Stimulated activated effector memory CD8-positive, alpha-beta T cell treated with anti-CD3 and anti-CD28 coated beads, Interleukin-12 subunit alpha, Interleukin-12 subunit beta, amount 100 ng/mL, for 72 hours (primary cell): Measurements from ENCODE around the gene BAZ1B.

Experiments used
- ATAC-seq: fragments of 150-1000 bp; cut with Tn5 transposase; 2 replicates; pipeline ENCODE4 v1.10.0; 2021
- DNase-seq, 2 donors: peaks; one replicate each; pipeline ENCODE4 v3.0.0; 2021 to 2022; ENCODE audit warnings: low spot score in 2 of 2
- H3K27ac Mint-ChIP-seq: one replicate; pipeline ENCODE4 v1.8.0; 2022; ENCODE audit warnings: mild to moderate bottlenecking, mixed read lengths
- H3K36me3 Mint-ChIP-seq: one replicate; pipeline ENCODE4 v1.8.0; 2022; ENCODE audit warnings: mild to moderate bottlenecking, mixed read lengths
- H3K4me1 Mint-ChIP-seq: one replicate; pipeline ENCODE4 v1.8.0; 2022; ENCODE audit warnings: mixed read lengths
- H3K4me3 Mint-ChIP-seq: one replicate; pipeline ENCODE4 v1.8.0; 2022; ENCODE audit warnings: mild to moderate bottlenecking, mixed read lengths
- H3K9me3 Mint-ChIP-seq: one replicate; pipeline ENCODE4 v1.8.0; 2022; ENCODE audit warnings: mixed read lengths

BAZ1B gene

DNA sequence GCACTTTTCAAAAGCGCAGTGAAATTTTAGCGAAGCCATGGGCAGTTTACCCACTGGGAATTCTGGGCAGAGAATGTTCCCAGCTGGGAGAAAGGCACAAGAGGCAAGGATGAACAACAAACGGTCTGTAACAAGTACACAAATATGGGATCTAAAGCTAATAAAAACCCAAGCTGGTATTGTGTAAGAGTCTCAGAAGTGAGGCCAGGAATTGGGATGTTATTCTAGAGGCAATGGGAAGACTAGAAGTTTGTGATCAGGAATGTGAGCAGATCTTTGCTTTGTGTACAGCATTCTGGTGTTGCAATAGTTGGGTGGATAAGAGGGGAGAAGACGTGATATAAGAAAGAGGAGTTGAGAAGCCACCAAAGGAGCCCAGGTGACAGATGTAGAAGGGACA is 73.5 kb downstream of the BAZ1B start:
- ATAC-seq (no peak), DNase-seq (no peak)
- no peaks in the 10 kb centered on the region for H3K9me3 Mint-ChIP-seq
- H3K4me3 Mint-ChIP-seq = no peak overlapping the region
- H3K27ac Mint-ChIP-seq = peak overlapping the region; percentile 8
- H3K4me1 Mint-ChIP-seq = peaks cover 7% of the 10 kb centered on the region
- H3K36me3 Mint-ChIP-seq = peaks cover 95% of the 10 kb centered on the region

DNA sequence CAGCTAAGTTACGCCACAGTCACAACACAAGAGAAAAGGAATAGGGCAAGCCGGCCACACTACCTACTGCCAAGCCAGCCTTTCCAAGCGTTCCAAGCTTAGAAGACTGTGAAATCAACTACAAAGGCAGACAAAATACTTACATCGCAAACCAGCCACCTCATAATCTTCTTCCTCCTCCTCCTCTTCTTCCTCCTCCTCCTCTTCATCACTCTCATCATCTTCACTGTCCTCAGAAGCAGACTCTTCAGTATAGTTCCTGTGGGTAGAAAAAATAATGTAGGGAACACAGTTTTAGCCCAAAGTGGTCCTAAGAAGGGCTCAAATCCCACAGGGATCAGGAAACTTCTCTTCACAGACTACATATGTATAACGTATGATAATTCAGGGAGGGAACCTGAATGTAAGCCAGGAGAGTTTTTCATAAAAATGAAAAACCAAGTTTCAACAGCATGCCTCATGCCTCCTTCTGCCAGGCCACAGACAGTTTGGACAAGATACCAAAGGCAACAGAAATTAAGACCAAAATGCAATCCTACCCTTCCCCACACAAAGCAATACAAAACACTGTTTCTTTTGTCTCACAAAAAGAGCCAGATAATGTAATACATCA is 74.9 kb downstream of the BAZ1B start:
- H3K4me3 Mint-ChIP-seq = no peak overlapping the region
- H3K4me1 Mint-ChIP-seq = no peaks in the 10 kb centered on the region
- ATAC-seq (no peak), DNase-seq (no peak)
- H3K9me3 Mint-ChIP-seq = no peaks in the 10 kb centered on the region
- H3K36me3 Mint-ChIP-seq = peaks cover 100% of the 10 kb centered on the region
- H3K27ac Mint-ChIP-seq = peak overlapping the region; percentile 63

DNA sequence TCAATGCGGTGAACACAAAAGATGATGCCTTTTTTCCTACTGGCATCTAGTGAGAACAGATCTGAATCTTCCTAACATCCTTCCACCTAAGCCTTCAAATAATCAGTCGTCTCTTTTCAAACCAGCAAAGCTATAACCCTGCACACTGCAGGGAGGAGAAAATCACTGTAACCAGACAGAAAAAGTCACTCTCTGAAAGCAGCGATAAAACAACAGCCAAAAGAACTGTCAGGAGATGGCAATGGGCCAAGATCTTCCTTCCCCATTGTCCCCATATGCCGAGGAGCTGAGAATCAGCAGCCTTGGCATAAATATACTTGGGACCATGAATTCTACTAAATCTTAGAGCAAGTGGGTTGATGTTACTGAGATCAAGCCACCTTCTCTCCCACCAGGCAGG is 75.4 kb downstream of the BAZ1B start:
- DNase-seq (no peak), ATAC-seq (no peak)
- Mint-ChIP-seq H3K4me3 (no peak overlapping the region), H3K27ac (peak overlapping the region; percentile 63), H3K36me3 (peaks cover 100% of the 10 kb centered on the region), H3K9me3 (no peaks in the 10 kb centered on the region), H3K4me1 (no peaks in the 10 kb centered on the region)

- ATAC-seq = no peak
- Mint-ChIP-seq H3K27ac (no peak overlapping the region), H3K36me3 (peaks cover 100% of the 10 kb centered on the region), H3K9me3 (no peaks in the 10 kb centered on the region), H3K4me3 (no peak overlapping the region), H3K4me1 (no peaks in the 10 kb centered on the region)
- DNase-seq = no peak
Observed at GRCh38 chr7:73443548-73444255, 78.4 kb downstream of the BAZ1B start.

DNA sequence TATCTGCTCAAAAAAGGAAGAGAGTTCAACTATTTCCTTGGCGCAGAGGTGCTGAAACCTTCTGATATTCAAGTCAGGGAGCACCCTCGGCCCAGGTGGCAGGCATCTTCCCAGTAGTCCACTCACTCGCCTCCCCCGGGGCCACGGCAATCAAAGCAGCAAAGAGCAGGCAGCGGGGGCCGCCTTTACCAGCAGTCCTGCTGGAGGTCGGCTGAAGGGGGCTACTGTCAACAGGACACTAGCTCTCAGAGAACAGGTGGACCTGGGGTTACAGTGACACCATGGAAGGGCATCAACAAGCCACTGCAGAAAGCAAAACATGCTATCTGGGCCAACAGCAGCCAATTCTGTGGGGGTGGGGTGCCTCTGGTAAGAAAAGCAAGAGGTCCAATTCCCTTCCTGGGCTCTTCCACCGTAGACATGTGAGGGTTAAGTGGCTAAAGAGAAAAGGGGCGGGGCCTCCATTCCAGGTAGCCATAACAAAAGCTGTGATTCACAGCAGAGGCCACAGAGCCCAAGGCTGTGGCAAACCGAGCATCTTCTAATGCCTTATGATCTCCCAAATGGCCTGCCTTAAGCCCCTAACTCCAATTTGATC is 79.1 kb downstream of the BAZ1B start:
- no peak for ATAC-seq
- H3K36me3 Mint-ChIP-seq = peaks cover 99% of the 10 kb centered on the region
- peak overlapping the region; percentile 12 for H3K27ac Mint-ChIP-seq
- no peak overlapping the region for H3K4me3 Mint-ChIP-seq
- no peaks in the 10 kb centered on the region for H3K4me1 Mint-ChIP-seq
- no peaks in the 10 kb centered on the region for H3K9me3 Mint-ChIP-seq
- DNase-seq = no peak

DNA sequence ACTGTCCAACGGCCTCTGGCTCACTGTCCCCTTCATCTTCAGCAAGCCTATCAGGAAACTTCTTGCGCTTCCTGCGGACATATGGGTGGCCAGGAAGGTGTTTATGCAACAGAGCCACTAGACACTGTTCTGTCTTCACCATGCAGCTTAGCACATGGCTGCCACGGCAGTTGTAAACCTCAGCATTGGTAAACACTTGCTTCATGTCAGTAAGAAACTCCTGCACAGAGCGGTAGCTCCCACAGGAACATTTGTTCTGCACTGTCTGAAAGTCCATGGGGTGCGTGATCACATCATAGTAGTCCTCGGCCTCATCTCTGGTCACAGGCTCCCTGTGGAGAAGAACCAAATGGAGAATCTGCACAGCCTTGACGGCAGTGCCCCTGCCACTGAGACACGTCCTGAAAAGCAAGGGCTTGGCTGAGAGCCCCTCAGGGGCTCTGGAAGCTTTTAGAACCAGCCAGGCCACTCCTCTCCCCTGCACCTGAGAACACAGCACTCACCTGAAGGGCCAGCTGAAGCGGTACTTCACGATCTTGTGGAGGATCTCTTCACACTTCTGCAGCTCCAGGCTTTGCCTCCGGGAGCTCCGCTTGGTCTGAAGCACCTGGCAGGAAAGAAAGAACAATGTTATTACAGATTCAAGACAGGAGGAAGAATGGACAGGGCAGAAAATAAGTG is 79.7 kb downstream of the BAZ1B start:
- peaks cover 99% of the 10 kb centered on the region for H3K36me3 Mint-ChIP-seq
- no peaks in the 10 kb centered on the region for H3K9me3 Mint-ChIP-seq
- H3K27ac Mint-ChIP-seq = peak overlapping the region; percentile 12
- DNase-seq (no peak), ATAC-seq (no peak)
- no peak overlapping the region for H3K4me3 Mint-ChIP-seq
- peaks cover 5% of the 10 kb centered on the region for H3K4me1 Mint-ChIP-seq

DNA sequence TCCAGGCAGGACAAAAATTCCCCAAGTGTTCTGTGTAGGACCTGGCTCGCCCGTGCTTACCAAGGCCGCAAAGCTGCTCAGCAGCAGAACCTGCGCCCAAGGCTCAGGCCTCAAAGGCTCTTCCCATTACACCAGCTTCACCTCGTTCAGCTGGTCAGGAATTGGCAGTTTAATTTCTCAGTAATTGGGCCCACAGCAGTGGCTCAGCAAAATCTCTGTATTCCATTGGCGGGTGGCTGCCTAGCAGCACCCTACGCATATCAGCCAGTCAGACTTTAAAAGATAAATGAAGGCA is 82.7 kb downstream of the BAZ1B start:
- H3K27ac Mint-ChIP-seq = no peak overlapping the region
- DNase-seq = no peak
- ATAC-seq = no peak
- no peak overlapping the region for H3K4me3 Mint-ChIP-seq
- no peaks in the 10 kb centered on the region for H3K9me3 Mint-ChIP-seq
- peaks cover 5% of the 10 kb centered on the region for H3K4me1 Mint-ChIP-seq
- peaks cover 70% of the 10 kb centered on the region for H3K36me3 Mint-ChIP-seq

- Mint-ChIP-seq H3K9me3 (no peaks in the 10 kb centered on the region), H3K4me3 (no peak overlapping the region), H3K36me3 (peaks cover 64% of the 10 kb centered on the region), H3K4me1 (peaks cover 5% of the 10 kb centered on the region), H3K27ac (no peak overlapping the region)
- DNase-seq (no peak), ATAC-seq (no peak)
Observed at GRCh38 chr7:73438547-73439409, 83.3 kb downstream of the BAZ1B start.

DNA sequence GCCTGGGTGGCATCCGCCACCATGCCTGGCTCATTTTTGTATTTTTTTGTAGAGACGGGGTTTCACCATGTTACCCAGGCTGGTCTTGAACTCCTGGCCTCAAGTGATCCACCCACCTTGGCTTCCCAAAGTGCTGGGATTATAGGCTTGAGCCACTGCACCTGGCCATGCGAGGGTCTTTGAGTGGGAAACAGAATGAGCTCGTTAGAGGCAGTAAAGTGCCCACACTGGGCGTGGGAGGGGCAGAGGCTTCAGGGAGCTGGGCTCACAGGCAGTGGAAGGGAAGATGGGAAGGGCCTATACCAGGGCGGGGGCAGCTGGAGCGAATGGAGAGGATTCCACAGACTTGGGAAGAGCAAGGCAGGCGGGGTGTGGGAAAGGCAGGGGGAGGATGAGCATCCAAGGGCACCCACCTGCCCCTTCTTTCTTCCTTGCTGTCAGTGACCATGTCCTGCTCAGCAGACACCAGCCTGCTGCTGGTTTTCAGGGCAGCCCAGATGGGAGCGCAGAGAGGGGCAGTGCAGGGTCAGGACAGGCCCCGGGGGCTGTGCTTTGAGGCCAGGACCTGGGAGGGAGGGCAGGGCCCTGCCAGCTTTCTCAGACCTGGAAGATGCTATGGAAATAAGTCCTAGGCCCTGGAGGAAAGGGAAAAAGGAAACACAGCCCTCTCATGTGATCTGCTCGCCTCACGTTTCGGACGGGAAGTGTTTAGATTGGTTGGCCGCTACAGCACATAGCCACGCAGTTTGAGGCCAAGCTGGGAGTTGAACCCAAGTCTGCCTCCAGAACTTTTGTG is 84.3 kb downstream of the BAZ1B start:
- Mint-ChIP-seq H3K36me3 (peaks cover 55% of the 10 kb centered on the region), H3K4me3 (no peak overlapping the region), H3K4me1 (peaks cover 5% of the 10 kb centered on the region), H3K27ac (peak overlapping the region; percentile 45), H3K9me3 (no peaks in the 10 kb centered on the region)
- DNase-seq = no peak
- no peak for ATAC-seq

DNA sequence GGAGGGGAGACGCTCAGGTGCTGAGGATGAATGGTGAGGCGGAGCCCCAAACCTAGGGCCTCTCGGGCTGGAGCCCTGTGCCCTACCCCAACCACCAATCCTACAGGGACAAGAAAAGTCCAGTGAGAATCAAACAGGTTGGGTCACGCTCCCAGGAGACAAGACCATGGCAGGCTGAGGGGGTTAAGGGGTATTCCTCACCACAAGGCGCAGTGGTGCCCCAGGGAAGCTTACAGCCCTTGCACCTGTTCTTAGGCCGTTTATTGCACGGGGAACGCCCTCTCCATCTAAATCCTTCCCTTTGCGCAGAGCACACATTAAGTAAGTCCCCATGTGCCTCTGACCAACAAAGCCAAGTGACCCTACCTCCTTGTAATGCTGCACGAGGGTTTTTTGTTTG is 85.0 kb downstream of the BAZ1B start:
- DNase-seq = no peak
- Mint-ChIP-seq H3K4me1 (peaks cover 5% of the 10 kb centered on the region), H3K4me3 (no peak overlapping the region), H3K36me3 (peaks cover 47% of the 10 kb centered on the region), H3K9me3 (no peaks in the 10 kb centered on the region), H3K27ac (peak overlapping the region; percentile 45)
- no peak for ATAC-seq

DNA sequence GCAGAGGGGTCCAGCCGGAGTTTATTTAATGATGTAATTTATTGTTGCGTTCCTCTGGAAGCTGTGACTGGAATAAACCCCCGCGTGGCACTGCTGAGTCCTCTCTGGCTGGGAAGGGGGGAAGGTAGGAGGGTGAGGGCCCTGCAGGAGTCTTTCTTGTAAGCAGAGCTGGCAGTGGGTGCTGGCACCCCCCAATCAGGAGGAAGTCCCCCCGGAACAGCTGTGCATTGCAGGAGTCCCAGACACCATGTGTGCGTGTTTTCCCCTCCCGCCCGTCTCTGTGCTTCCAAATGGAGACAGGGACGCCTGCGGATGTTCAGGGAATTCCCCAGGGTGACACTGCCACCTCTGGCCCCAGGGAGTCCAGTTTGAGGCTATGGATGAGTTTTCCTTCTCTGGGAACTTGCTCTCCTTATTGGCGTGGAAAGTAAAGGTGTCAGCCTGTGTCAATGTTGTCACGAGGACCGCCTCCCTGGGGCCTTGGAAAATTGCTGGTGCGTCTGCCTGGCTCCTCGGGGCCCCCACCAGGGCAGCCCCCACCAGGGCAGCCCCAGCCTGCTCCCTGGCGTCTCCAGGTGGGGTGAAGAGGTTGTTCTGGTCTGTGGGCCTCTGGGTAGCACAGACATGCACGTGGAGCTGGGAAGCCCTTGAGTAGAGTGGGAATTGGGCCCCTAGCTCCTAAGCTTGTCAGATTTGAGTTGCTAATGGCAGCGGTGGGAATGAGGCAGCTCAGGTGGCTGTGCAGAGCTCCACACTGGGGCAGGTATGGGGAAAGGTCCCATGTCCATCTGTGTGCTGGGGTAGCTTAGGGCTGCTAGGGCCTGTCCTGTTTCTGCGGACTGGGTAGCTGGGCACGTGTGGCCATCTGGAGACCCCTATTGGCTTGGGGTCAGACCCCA is 85.8 kb downstream of the BAZ1B start:
- peak overlapping the region; percentile 37 for H3K27ac Mint-ChIP-seq
- no peaks in the 10 kb centered on the region for H3K9me3 Mint-ChIP-seq
- DNase-seq (no peak), ATAC-seq (no peak)
- H3K4me3 Mint-ChIP-seq = no peak overlapping the region
- H3K4me1 Mint-ChIP-seq = peaks cover 5% of the 10 kb centered on the region
- peaks cover 39% of the 10 kb centered on the region for H3K36me3 Mint-ChIP-seq

GRCh38 chr7:73435471-73436009 is 86.6 kb downstream of the BAZ1B start:
- Mint-ChIP-seq H3K4me3 (peak overlapping the region; percentile 62), H3K9me3 (no peaks in the 10 kb centered on the region), H3K36me3 (peaks cover 32% of the 10 kb centered on the region), H3K4me1 (peaks cover 5% of the 10 kb centered on the region), H3K27ac (no peak overlapping the region)
- DNase-seq (no peak), ATAC-seq (no peak)

- ATAC-seq (no peak), DNase-seq (no peak)
- H3K27ac Mint-ChIP-seq = no peak overlapping the region
Observed at GRCh38 chr7:73434701-73435069, 87.4 kb downstream of the BAZ1B start.

More at GRCh38 chr7:73434701-73435069, 87.4 kb downstream of the BAZ1B start:
- Mint-ChIP-seq H3K4me1 (peaks cover 5% of the 10 kb centered on the region), H3K36me3 (peaks cover 23% of the 10 kb centered on the region), H3K4me3 (peak overlapping the region; percentile 62), H3K9me3 (no peaks in the 10 kb centered on the region)
